Muscle of back (tissue), 11 donors: ENCODE data around the gene IL1A. TPM values are rescaled to one million over a fixed set of nuclear protein-coding genes. Genes with fewer than 3 reads are reported as not detected.
A peak's percentile ranks its signal among the peaks of the same experiment; 100 is the strongest.

Experiments
- DNase-seq, 3 donors: peaks; one replicate each; pipeline versions ENCODE4 v3.0.0 to v3.0.0-alpha.2; 2013
- polyA plus RNA-seq, 10 donors: library from polyadenylated mRNA; unstranded; fragments of 120-200 nt; gene quantifications; one replicate each; pipeline ENCODE4 v1.2.1, GENCODE V29; 2013; ENCODE audit not compliant: insufficient read length in 10 of 10

IL1A gene
- polyA plus RNA-seq, 10 donors, result 0.10 to 0.23 TPM; not detected in 8

GRCh38 chr2:112764071-112765044, 19.9 kb downstream of the IL1A start, which contains the start of gene CKAP2L:
CKAP2L (minus strand) TSS chr2:112764609; CDS start chr2:112764598, 11 bp downstream.
- DNase-seq, result peak; percentile 98 to 99 (median 98)

- no peak for DNase-seq
These were observed 22.0 kb downstream of the IL1A start for GRCh38 chr2:112762276-112762675.

- no peak for DNase-seq
These were observed 24.1 kb downstream of the IL1A start for GRCh38 chr2:112760149-112760548.

GRCh38 chr2:112758711-112759110, 25.6 kb downstream of the IL1A start:
- DNase-seq, result no peak

- DNase-seq, result no peak
These were observed 27.0 kb downstream of the IL1A start for GRCh38 chr2:112757265-112757664.

GRCh38 chr2:112756207-112756606, 28.1 kb downstream of the IL1A start:
- DNase-seq, result no peak

GRCh38 chr2:112755444-112755843, 28.8 kb downstream of the IL1A start:
- no peak for DNase-seq

- DNase-seq, result no peak
These were observed 29.7 kb downstream of the IL1A start for GRCh38 chr2:112754564-112754963.

GRCh38 chr2:112752667-112753066, 31.6 kb downstream of the IL1A start:
- DNase-seq, result no peak

- no peak for DNase-seq
These were observed 32.7 kb downstream of the IL1A start for GRCh38 chr2:112751451-112752197.

- no peak for DNase-seq
These were observed 33.8 kb downstream of the IL1A start for GRCh38 chr2:112750560-112750843.

GRCh38 chr2:112749755-112750559, 34.3 kb downstream of the IL1A start:
- peak; percentile 41 to 77 (median 68) for DNase-seq

GRCh38 chr2:112740527-112740926, 43.8 kb downstream of the IL1A start:
- no peak for DNase-seq

GRCh38 chr2:112737542-112738232, 46.6 kb downstream of the IL1A start:
- DNase-seq, result no peak

GRCh38 chr2:112733871-112734270, 50.4 kb downstream of the IL1A start:
- DNase-seq, result no peak

- DNase-seq, result peak in 2 of 3 donors; percentile 34 to 58
These were observed 50.8 kb downstream of the IL1A start for GRCh38 chr2:112733456-112733855.

- DNase-seq, result no peak
These were observed 52.8 kb downstream of the IL1A start for GRCh38 chr2:112731479-112731878.

GRCh38 chr2:112730791-112731190, 53.5 kb downstream of the IL1A start:
- DNase-seq, result no peak

GRCh38 chr2:112730216-112730615, 54.1 kb downstream of the IL1A start:
- no peak for DNase-seq

GRCh38 chr2:112728378-112729175, 55.7 kb downstream of the IL1A start:
- DNase-seq, result no peak

- DNase-seq, result no peak
These were observed 56.3 kb downstream of the IL1A start for GRCh38 chr2:112728029-112728362.
